Endodermal cell (in vitro differentiated cells): ENCODE measurements around the gene GART. TPM values are rescaled to one million over a fixed set of nuclear protein-coding genes. Genes with fewer than 3 reads are reported as not detected.

Source experiments
- DNase-seq: peaks from one replicate; pipeline ENCODE4 v3.0.0-alpha.2; 2017
- H3K27ac ChIP-seq: 2 replicates; pipeline ENCODE4 v1.5.1; 2013; ENCODE audit warnings: mild to moderate bottlenecking, low read depth, low read length, moderate library complexity
- H3K27me3 ChIP-seq: 2 replicates; pipeline ENCODE4 v1.6.1; 2013; ENCODE audit warnings: mild to moderate bottlenecking, low read length, moderate library complexity; ENCODE audit not compliant: insufficient read depth, control insufficient read depth, poor library complexity, severe bottlenecking
- H3K36me3 ChIP-seq: 2 replicates; pipeline ENCODE4 v1.7.0; 2013; ENCODE audit warnings: mild to moderate bottlenecking, low read length, moderate library complexity; ENCODE audit not compliant: control insufficient read depth, insufficient read depth
- H3K4me1 ChIP-seq: one replicate; pipeline ENCODE4 v1.7.0; 2013; ENCODE audit warnings: low read length; ENCODE audit not compliant: control insufficient read depth, insufficient read depth
- H3K4me3 ChIP-seq: 2 replicates; pipeline ENCODE4 v1.5.1; 2013; ENCODE audit warnings: mild to moderate bottlenecking, low read length, moderate library complexity
- H3K9ac ChIP-seq: 2 replicates; pipeline ENCODE4 v1.6.1; 2013; ENCODE audit warnings: mild to moderate bottlenecking, low read length, moderate library complexity; ENCODE audit not compliant: poor library complexity, severe bottlenecking; ENCODE audit errors: extremely low read depth
- H3K9me3 ChIP-seq: 2 replicates; pipeline ENCODE4 v1.6.1; 2013; ENCODE audit warnings: mild to moderate bottlenecking, low read length, moderate library complexity; ENCODE audit not compliant: control insufficient read depth
- H3K27ac Mint-ChIP-seq: 2 replicates; pipeline ENCODE4 v1.8.0; 2020; ENCODE audit warnings: mixed read lengths
- H3K27me3 Mint-ChIP-seq: 2 replicates; pipeline ENCODE4 v1.8.0; 2021; ENCODE audit warnings: mild to moderate bottlenecking, mixed read lengths; ENCODE audit not compliant: insufficient read depth
- H3K36me3 Mint-ChIP-seq: 2 replicates; pipeline ENCODE4 v1.8.0; 2020; ENCODE audit warnings: low read depth, mixed read lengths
- H3K4me1 Mint-ChIP-seq: 2 replicates; pipeline ENCODE4 v1.8.0; 2020; ENCODE audit warnings: mixed read lengths
- H3K4me3 Mint-ChIP-seq: 2 replicates; pipeline ENCODE4 v1.8.0; 2020; ENCODE audit warnings: mild to moderate bottlenecking, moderate library complexity, mixed read lengths
- H3K9me3 Mint-ChIP-seq: 2 replicates; pipeline ENCODE4 v1.8.0; 2020; ENCODE audit warnings: mild to moderate bottlenecking, mixed read lengths
- CTCF ChIP-seq: fragments of 200-600 bp; sonication (generic); conservative IDR thresholded peaks from 2 replicates; pipeline ENCODE4 v1.5.0; 2021; ENCODE audit warnings: antibody characterized with exemption, mild to moderate bottlenecking
- WGBS, 2 experiments: methylation state at CpG; one replicate each; pipeline versions ENCODE4 v1.1.5 to v1.1.7; 2013; ENCODE audit warnings: missing lambda C conversion rate in 2 of 2, mixed read lengths in 1 of 2; ENCODE audit not compliant: insufficient coverage in 1 of 2, insufficient read length in 1 of 2; 5-methylcytosine and 5-hydroxymethylcytosine counted together
- total RNA-seq, 2 donors: library from RNA; stranded (reverse); fragmentation: NEBNext Ultra II Directional in 1 of 2; extraction: Animal tissue kit (Norgen Biotek cat#: 25700) in 1 of 2; gene quantifications; 2 replicates in 1 of 2; 3 replicates in 1 of 2; pipeline ENCODE4 v1.2.1, GENCODE V29; 2021

GART gene
- total RNA-seq, 2 donors from 2014 or later: 125 to 150 TPM

- Histone ChIP-seq H3K9ac (no peak overlapping the region), H3K4me3 (no peak overlapping the region), H3K9me3 (no peaks in the 10 kb centered on the region), H3K4me1 (no peaks in the 10 kb centered on the region), H3K36me3 (peaks cover 97% of the 10 kb centered on the region), H3K27ac (no peak overlapping the region), H3K27me3 (no peaks in the 10 kb centered on the region)
- no peaks in the 10 kb centered on the region for H3K9me3 Mint-ChIP-seq
- no peak overlapping the region for H3K4me3 Mint-ChIP-seq
- DNase-seq: no peak
- TF ChIP-seq CTCF: no peak
- H3K27ac Mint-ChIP-seq: no peak overlapping the region
- WGBS, 2 experiments: 97% methylated on average over 19 to 23 of the region's 23 CpGs
- H3K4me1 Mint-ChIP-seq: peaks cover 6% of the 10 kb centered on the region
- no peaks in the 10 kb centered on the region for H3K27me3 Mint-ChIP-seq
- H3K36me3 Mint-ChIP-seq: peaks cover 88% of the 10 kb centered on the region
These were observed 9.1 kb upstream of the GART start for GRCh38 chr21:33550772-33551660.

- no peaks in the 10 kb centered on the region for H3K27me3 Mint-ChIP-seq
- Histone ChIP-seq H3K27me3 (no peaks in the 10 kb centered on the region), H3K9ac (no peak overlapping the region), H3K4me1 (no peaks in the 10 kb centered on the region), H3K36me3 (peaks cover 91% of the 10 kb centered on the region), H3K27ac (no peak overlapping the region), H3K9me3 (no peaks in the 10 kb centered on the region), H3K4me3 (no peak overlapping the region)
- no peak overlapping the region for H3K27ac Mint-ChIP-seq
- WGBS, 2 experiments: 94 to 96% methylated on average over 17 to 19 of the region's 19 CpGs
- DNase-seq: no peak
- peaks cover 81% of the 10 kb centered on the region for H3K36me3 Mint-ChIP-seq
- no peak for TF ChIP-seq CTCF
- peaks cover 9% of the 10 kb centered on the region for H3K4me1 Mint-ChIP-seq
- H3K4me3 Mint-ChIP-seq: no peak overlapping the region
- no peaks in the 10 kb centered on the region for H3K9me3 Mint-ChIP-seq
These were observed 8.2 kb upstream of the GART start for GRCh38 chr21:33549848-33550771.

- no peak overlapping the region for H3K27ac Mint-ChIP-seq
- no peak overlapping the region for H3K4me3 Mint-ChIP-seq
- H3K4me1 Mint-ChIP-seq: peaks cover 3% of the 10 kb centered on the region
- H3K36me3 ChIP-seq: peaks cover 53% of the 10 kb centered on the region
- no peaks in the 10 kb centered on the region for H3K9me3 Mint-ChIP-seq
- no peaks in the 10 kb centered on the region for H3K4me1 ChIP-seq
- H3K4me3 ChIP-seq: peak overlapping the region; percentile 97
- no peak overlapping the region for H3K9ac ChIP-seq
- no peaks in the 10 kb centered on the region for H3K27me3 ChIP-seq
- peaks cover 46% of the 10 kb centered on the region for H3K36me3 Mint-ChIP-seq
- no peak overlapping the region for H3K27ac ChIP-seq
- no peak for DNase-seq
- no peak for TF ChIP-seq CTCF
- no peaks in the 10 kb centered on the region for H3K27me3 Mint-ChIP-seq
- WGBS, 2 experiments: 81 to 97% methylated on average over 3 of the region's 3 CpGs
- H3K9me3 ChIP-seq: no peaks in the 10 kb centered on the region
These were observed 4.2 kb upstream of the GART start for GRCh38 chr21:33546086-33546485.
